ENCODE measurements around the gene LNPEP.

LNPEP gene

DNA sequence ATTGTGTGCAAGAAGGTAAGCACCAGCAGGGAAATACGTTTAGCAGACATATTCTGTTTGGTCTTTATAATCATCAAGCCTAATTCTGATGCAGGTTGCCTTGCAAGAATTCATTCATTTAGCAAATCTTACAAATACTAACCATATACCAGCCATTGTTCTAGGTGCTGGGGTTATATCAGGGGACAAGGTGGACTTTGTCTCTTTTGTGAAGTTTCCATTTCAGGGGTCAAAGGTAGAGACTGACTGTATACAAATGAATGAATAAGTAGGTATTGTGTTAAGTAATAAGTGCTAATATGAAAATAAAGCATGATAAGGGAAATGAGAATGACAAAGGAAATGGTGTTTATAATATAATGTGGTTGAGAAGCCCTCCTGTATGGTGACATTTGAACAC is 64.0 kb downstream of the LNPEP start:
- TF ChIP-seq, protein P1, sequence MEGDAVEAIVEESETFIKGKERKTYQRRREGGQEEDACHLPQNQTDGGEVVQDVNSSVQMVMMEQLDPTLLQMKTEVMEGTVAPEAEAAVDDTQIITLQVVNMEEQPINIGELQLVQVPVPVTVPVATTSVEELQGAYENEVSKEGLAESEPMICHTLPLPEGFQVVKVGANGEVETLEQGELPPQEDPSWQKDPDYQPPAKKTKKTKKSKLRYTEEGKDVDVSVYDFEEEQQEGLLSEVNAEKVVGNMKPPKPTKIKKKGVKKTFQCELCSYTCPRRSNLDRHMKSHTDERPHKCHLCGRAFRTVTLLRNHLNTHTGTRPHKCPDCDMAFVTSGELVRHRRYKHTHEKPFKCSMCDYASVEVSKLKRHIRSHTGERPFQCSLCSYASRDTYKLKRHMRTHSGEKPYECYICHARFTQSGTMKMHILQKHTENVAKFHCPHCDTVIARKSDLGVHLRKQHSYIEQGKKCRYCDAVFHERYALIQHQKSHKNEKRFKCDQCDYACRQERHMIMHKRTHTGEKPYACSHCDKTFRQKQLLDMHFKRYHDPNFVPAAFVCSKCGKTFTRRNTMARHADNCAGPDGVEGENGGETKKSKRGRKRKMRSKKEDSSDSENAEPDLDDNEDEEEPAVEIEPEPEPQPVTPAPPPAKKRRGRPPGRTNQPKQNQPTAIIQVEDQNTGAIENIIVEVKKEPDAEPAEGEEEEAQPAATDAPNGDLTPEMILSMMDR (IDR thresholded peaks at IDR 0.05; ENCODE audit: insufficient read depth, low read length, poor library complexity, severe bottlenecking), result no peak
- no peak for TF ChIP-seq EZH2phosphoT487 (conservative IDR thresholded peaks at IDR 0.05; ENCODE audit: low read length)
- H3K27me3 ChIP-seq (ENCODE audit: low read length), result no peaks in the 10 kb centered on the region
- no peaks in the 10 kb centered on the region for H4K20me1 ChIP-seq (ENCODE audit: low read depth, low read length)

DNA sequence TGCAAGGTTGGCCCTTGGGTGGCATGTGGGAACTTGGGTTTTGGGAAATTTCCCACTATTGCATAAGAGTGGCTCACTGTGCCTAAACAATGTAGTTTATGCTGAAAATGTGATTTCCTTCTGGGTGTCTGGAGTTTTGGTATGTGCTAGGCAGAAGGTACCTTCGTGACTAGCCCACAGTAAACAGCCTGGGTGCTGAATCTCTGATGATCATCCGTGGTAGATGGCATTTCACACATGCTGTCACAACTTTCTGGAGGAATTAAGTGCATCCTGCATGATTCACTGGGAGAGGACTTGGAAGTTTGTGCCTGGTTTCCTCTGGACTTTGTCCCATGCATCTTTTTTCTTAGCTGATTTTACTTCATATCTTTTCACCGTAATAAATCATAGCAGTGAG is 64.5 kb downstream of the LNPEP start:
- no peak overlapping the region for H3K9ac ChIP-seq (ENCODE audit: low read length)
- peaks cover 39% of the 10 kb centered on the region for H3F3A ChIP-seq (ENCODE audit: insufficient read depth)
- TF ChIP-seq, protein P1 (IDR thresholded peaks at IDR 0.05; ENCODE audit: insufficient read depth, low read length, poor library complexity, severe bottlenecking), result no peak
- no peak for TF ChIP-seq EZH2phosphoT487 (conservative IDR thresholded peaks at IDR 0.05; ENCODE audit: low read length)
- H3K9me3 ChIP-seq (ENCODE audit: insufficient read depth, low read length), result no peaks in the 10 kb centered on the region
- H3K4me3 ChIP-seq (ENCODE audit: insufficient read depth, low read length, poor library complexity, severe bottlenecking), result no peak overlapping the region
- no peak overlapping the region for H3K27ac ChIP-seq (ENCODE audit: low read depth, low read length)
- H3K36me3 ChIP-seq (ENCODE audit: low read length), result peaks cover 86% of the 10 kb centered on the region
- H3K79me2 ChIP-seq (ENCODE audit: insufficient read depth, low read length), result peaks cover 10% of the 10 kb centered on the region; the same call in 1 of the 2 replicates
- no peak overlapping the region for H2AFZ ChIP-seq (ENCODE audit: low read depth, low read length, severe bottlenecking)
- no peaks in the 10 kb centered on the region for H4K20me1 ChIP-seq (ENCODE audit: low read depth, low read length)
- no peak overlapping the region for H3K4me2 ChIP-seq (ENCODE audit: low read depth, low read length, poor library complexity, severe bottlenecking)
- H3K27me3 ChIP-seq (ENCODE audit: low read length), result no peaks in the 10 kb centered on the region
- no peaks in the 10 kb centered on the region for H3K9me2 ChIP-seq (replicated peaks; ENCODE audit: insufficient read depth, low read length)

More for the DNA sequence above, 64.0 kb downstream of the LNPEP start:
- Histone ChIP-seq H3K4me2 (ENCODE audit: low read depth, low read length, poor library complexity, severe bottlenecking) (no peak overlapping the region), H3K79me2 (ENCODE audit: insufficient read depth, low read length) (peaks cover 11% of the 10 kb centered on the region; the same call in 1 of the 2 replicates), H3K36me3 (ENCODE audit: low read length) (peaks cover 83% of the 10 kb centered on the region), H3K9me3 (ENCODE audit: insufficient read depth, low read length) (no peaks in the 10 kb centered on the region), H3F3A (ENCODE audit: insufficient read depth) (peaks cover 41% of the 10 kb centered on the region), H3K4me3 (ENCODE audit: insufficient read depth, low read length, poor library complexity, severe bottlenecking) (no peak overlapping the region), H3K27ac (ENCODE audit: low read depth, low read length) (no peak overlapping the region), H2AFZ (ENCODE audit: low read depth, low read length, severe bottlenecking) (no peak overlapping the region), H3K9ac (ENCODE audit: low read length) (no peak overlapping the region), H3K9me2 (replicated peaks; ENCODE audit: insufficient read depth, low read length) (no peaks in the 10 kb centered on the region)

DNA sequence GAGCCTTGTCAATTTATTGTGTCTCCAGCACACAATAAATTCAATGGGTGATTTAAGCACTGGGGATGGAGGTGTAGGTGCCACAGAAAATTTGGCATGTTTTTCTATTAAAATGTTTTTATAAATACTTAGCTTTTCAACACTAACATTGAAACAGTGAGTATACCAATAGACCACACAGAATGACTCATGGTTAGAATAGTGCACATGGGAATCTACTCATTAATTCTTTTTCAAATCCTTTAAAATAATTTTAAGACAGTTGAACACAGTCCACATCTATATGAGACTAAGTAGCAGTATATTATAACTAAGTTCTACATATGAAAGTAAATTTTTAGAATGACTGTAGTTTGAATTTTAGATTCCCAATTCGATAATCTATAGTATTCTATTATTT is 67.1 kb downstream of the LNPEP start:
- H3K9me3 ChIP-seq (ENCODE audit: insufficient read depth, low read length), result no peaks in the 10 kb centered on the region
- peaks cover 53% of the 10 kb centered on the region for H3F3A ChIP-seq (ENCODE audit: insufficient read depth)
- H3K4me3 ChIP-seq (ENCODE audit: insufficient read depth, low read length, poor library complexity, severe bottlenecking), result no peak overlapping the region
- H3K27ac ChIP-seq (ENCODE audit: low read depth, low read length), result no peak overlapping the region
- H3K27me3 ChIP-seq (ENCODE audit: low read length), result no peaks in the 10 kb centered on the region
- no peak overlapping the region for H3K9ac ChIP-seq (ENCODE audit: low read length)
- H2AFZ ChIP-seq (ENCODE audit: low read depth, low read length, severe bottlenecking), result no peak overlapping the region
- no peaks in the 10 kb centered on the region for H3K9me2 ChIP-seq (replicated peaks; ENCODE audit: insufficient read depth, low read length)
- H3K79me2 ChIP-seq (ENCODE audit: insufficient read depth, low read length), result 0 out of 2 replicates have a peak, but pooled peaks cover 7% of the 10 kb centered on the region
- no peaks in the 10 kb centered on the region for H4K20me1 ChIP-seq (ENCODE audit: low read depth, low read length)
- H3K36me3 ChIP-seq (ENCODE audit: low read length), result peaks cover 86% of the 10 kb centered on the region
- no peak overlapping the region for H3K4me2 ChIP-seq (ENCODE audit: low read depth, low read length, poor library complexity, severe bottlenecking)
- no peak for TF ChIP-seq EZH2phosphoT487 (conservative IDR thresholded peaks at IDR 0.05; ENCODE audit: low read length)
- TF ChIP-seq, protein P1 (IDR thresholded peaks at IDR 0.05; ENCODE audit: insufficient read depth, low read length, poor library complexity, severe bottlenecking), result no peak

Measured in SU-DHL-6 (cell line).